ENCODE data around the gene ERCC6. TPM values are rescaled to one million over a fixed set of nuclear protein-coding genes. Genes with fewer than 3 reads are reported as not detected.

ERCC6 gene
- total RNA-seq, 2 experiments from 2014 or later: 14.2 to 22.1 TPM

DNA sequence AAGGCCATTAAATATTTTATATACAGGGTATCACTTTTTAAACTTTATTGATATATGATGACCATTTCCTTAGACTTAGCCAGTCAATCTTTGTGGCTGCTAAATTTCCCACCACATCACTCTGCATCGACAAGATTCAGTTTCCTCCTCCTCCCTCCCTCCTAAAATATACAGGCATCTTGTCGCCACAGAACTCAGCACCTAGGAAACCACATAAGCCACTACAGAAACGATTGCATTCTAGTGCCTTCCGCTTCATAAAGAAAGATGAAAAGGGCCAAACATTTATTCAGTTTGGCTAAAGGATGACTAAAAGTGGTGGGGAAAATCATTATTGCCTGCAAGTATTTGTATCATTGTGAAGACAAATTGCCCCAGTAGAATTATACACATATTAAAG lies 30.7 kb downstream of the ERCC6 start:
- Mint-ChIP-seq H3K27me3 (peaks cover 28% of the 10 kb centered on the region), H3K9me3 (no peaks in the 10 kb centered on the region), H3K36me3 (peaks cover 27% of the 10 kb centered on the region), H3K4me1 (peaks cover 27% of the 10 kb centered on the region), H3K27ac (no peak overlapping the region), H3K4me3 (no peak overlapping the region)
- peak; percentile 15 for DNase-seq

DNA sequence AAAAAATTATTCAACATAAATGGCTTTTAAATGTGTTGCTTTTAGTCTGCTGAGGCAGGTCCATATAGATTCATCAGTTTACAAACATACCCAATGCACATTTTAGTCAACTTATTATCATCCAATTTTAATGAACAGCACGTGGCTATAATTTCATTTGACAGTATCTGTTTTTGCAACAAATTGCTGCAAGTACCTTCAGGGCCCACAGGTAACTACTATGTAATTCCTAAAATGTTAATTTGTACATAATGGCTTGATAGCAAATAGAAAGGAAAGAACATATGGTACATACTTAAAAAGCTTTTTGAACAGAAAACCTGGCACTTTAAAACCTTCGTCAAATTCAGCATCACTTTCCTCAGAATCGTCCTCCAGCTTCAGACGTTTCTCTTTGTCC lies 33.3 kb downstream of the ERCC6 start:
- Mint-ChIP-seq H3K36me3 (peaks cover 23% of the 10 kb centered on the region), H3K9me3 (no peaks in the 10 kb centered on the region), H3K4me1 (peaks cover 27% of the 10 kb centered on the region), H3K27ac (no peak overlapping the region), H3K27me3 (peaks cover 21% of the 10 kb centered on the region), H3K4me3 (no peak overlapping the region)
- no peak for DNase-seq

- Mint-ChIP-seq H3K27ac (no peak overlapping the region), H3K36me3 (peaks cover 25% of the 10 kb centered on the region), H3K4me1 (peaks cover 27% of the 10 kb centered on the region), H3K27me3 (peaks cover 16% of the 10 kb centered on the region), H3K9me3 (no peaks in the 10 kb centered on the region), H3K4me3 (no peak overlapping the region)
- no peak for DNase-seq
Observed at GRCh38 chr10:49505076-49505475, 33.8 kb downstream of the ERCC6 start.

- no peak overlapping the region for H3K4me3 Mint-ChIP-seq
- H3K4me1 Mint-ChIP-seq: peaks cover 24% of the 10 kb centered on the region
- peaks cover 13% of the 10 kb centered on the region for H3K27me3 Mint-ChIP-seq
Observed at GRCh38 chr10:49504528-49504927, 34.4 kb downstream of the ERCC6 start.

GRCh38 chr10:49502358-49502757 lies 36.6 kb downstream of the ERCC6 start:
- no peak for DNase-seq
- peaks cover 6% of the 10 kb centered on the region for H3K4me1 Mint-ChIP-seq
- H3K27ac Mint-ChIP-seq: no peak overlapping the region
- H3K27me3 Mint-ChIP-seq: peaks cover 7% of the 10 kb centered on the region
- peaks cover 25% of the 10 kb centered on the region for H3K36me3 Mint-ChIP-seq
- H3K4me3 Mint-ChIP-seq: no peak overlapping the region
- H3K9me3 Mint-ChIP-seq: no peaks in the 10 kb centered on the region

More at GRCh38 chr10:49504528-49504927, 34.4 kb downstream of the ERCC6 start:
- no peaks in the 10 kb centered on the region for H3K9me3 Mint-ChIP-seq
- H3K36me3 Mint-ChIP-seq: peaks cover 25% of the 10 kb centered on the region
- H3K27ac Mint-ChIP-seq: no peak overlapping the region
- no peak for DNase-seq

- no peak overlapping the region for H3K27ac Mint-ChIP-seq
- no peak for DNase-seq
- no peak overlapping the region for H3K4me3 Mint-ChIP-seq
- H3K36me3 Mint-ChIP-seq: peaks cover 12% of the 10 kb centered on the region
- no peaks in the 10 kb centered on the region for H3K9me3 Mint-ChIP-seq
- no peaks in the 10 kb centered on the region for H3K27me3 Mint-ChIP-seq
- H3K4me1 Mint-ChIP-seq: no peaks in the 10 kb centered on the region
Observed at GRCh38 chr10:49500412-49500811, 38.5 kb downstream of the ERCC6 start.

DNA sequence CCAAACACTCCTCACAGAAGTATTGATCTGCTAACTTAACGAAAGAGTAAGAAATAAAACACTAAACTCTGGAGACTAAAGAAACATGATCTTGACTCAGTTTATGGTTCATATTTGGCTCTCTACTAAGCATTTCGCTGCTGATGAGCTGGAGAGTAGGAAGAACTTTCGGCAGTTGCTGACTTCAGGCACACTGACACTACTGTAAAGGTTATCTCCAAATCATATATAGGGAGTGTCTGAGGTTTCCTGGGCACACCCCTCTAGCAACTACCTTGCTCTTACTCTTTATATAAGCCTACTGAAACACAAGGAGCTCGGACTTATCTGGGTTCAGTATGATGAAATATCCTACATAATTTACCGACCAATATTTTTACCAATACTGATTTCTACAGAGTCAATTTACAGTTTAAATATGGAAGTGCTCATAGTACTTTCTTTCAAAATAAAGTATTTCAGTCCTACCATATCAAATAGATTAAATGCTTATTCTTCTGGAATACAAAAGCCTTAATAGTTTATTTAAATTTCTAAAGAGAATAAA lies 39.5 kb downstream of the ERCC6 start:
- no peak overlapping the region for H3K27ac Mint-ChIP-seq
- H3K27me3 Mint-ChIP-seq: no peaks in the 10 kb centered on the region
- no peaks in the 10 kb centered on the region for H3K9me3 Mint-ChIP-seq
- H3K4me1 Mint-ChIP-seq: no peaks in the 10 kb centered on the region
- no peak for DNase-seq
- H3K36me3 Mint-ChIP-seq: peaks cover 5% of the 10 kb centered on the region
- no peak overlapping the region for H3K4me3 Mint-ChIP-seq

DNA sequence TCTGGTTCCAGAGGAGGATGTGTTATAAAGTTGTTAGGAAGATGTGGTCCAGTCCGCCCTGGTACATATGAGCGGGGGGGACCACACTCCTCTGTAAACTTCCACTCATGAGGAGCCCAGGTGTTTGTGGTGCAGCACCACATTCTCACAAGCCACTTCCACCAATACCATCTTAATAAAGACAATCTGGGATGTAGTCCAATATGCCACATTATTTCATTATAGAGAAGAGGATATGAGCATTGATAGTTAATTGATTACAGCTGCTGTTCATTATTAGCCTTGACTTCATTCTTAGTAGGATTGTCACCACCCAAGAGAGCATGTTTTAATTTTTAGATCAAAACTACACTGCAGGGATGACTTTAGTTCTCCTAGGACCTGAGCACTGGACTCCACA lies 40.5 kb downstream of the ERCC6 start:
- H3K4me3 Mint-ChIP-seq: no peak overlapping the region
- H3K27me3 Mint-ChIP-seq: no peaks in the 10 kb centered on the region
- H3K9me3 Mint-ChIP-seq: no peaks in the 10 kb centered on the region
- H3K36me3 Mint-ChIP-seq: peaks cover 5% of the 10 kb centered on the region
- H3K27ac Mint-ChIP-seq: no peak overlapping the region
- DNase-seq: no peak
- no peaks in the 10 kb centered on the region for H3K4me1 Mint-ChIP-seq

- no peak overlapping the region for H3K4me3 Mint-ChIP-seq
- H3K36me3 Mint-ChIP-seq: peaks cover 5% of the 10 kb centered on the region
- no peaks in the 10 kb centered on the region for H3K9me3 Mint-ChIP-seq
- no peaks in the 10 kb centered on the region for H3K4me1 Mint-ChIP-seq
- H3K27ac Mint-ChIP-seq: no peak overlapping the region
- H3K27me3 Mint-ChIP-seq: no peaks in the 10 kb centered on the region
- DNase-seq: no peak
Observed at GRCh38 chr10:49497358-49497757, 41.6 kb downstream of the ERCC6 start.

- no peak for DNase-seq
- Mint-ChIP-seq H3K9me3 (no peaks in the 10 kb centered on the region), H3K4me1 (peaks cover 10% of the 10 kb centered on the region), H3K27me3 (no peaks in the 10 kb centered on the region), H3K36me3 (peaks cover 10% of the 10 kb centered on the region), H3K4me3 (no peak overlapping the region), H3K27ac (no peak overlapping the region)
Observed at GRCh38 chr10:49488056-49488717, 50.7 kb downstream of the ERCC6 start.

DNA sequence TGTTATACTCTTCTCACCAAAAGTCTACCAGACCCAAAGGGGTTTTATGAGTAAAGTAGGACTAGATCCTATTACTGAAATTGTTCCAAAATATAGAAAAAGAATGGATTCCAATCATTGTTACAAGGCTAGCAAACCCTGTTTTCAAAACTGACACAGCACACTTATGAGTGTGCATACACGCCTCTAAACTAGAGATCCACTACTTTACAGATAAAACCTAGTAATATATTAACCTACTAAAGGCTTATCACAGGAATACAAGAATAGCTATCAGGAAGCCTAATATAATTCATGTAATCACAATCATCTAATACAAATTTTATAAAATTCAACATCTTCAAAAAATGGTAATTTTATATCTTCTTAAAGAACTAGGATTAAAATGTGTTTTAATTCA lies 52.2 kb downstream of the ERCC6 start:
- Mint-ChIP-seq H3K4me1 (peaks cover 10% of the 10 kb centered on the region), H3K9me3 (no peaks in the 10 kb centered on the region), H3K4me3 (no peak overlapping the region), H3K36me3 (peaks cover 17% of the 10 kb centered on the region), H3K27ac (no peak overlapping the region), H3K27me3 (no peaks in the 10 kb centered on the region)
- DNase-seq: no peak

DNA sequence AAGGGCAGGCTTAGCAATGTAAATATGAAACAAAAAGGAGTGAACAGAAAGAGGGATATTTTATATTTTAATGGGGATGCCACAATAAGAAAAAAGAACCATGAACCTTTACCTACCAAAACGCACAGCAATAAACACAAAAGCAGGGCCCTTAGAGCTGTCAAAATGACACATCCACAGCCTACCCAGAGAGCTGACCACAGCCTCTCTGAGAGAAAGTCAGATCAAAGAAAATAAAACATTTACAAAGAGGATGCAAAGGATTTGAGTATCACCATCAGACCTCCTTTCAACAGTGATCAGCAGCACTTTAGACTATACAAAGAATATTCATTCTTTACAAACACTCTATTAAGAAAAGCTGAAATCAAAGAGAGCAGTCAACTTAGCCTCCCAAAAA lies 52.9 kb downstream of the ERCC6 start:
- Mint-ChIP-seq H3K27me3 (no peaks in the 10 kb centered on the region), H3K9me3 (no peaks in the 10 kb centered on the region), H3K27ac (no peak overlapping the region), H3K36me3 (peaks cover 19% of the 10 kb centered on the region), H3K4me1 (peaks cover 10% of the 10 kb centered on the region), H3K4me3 (no peak overlapping the region)
- no peak for DNase-seq

DNA sequence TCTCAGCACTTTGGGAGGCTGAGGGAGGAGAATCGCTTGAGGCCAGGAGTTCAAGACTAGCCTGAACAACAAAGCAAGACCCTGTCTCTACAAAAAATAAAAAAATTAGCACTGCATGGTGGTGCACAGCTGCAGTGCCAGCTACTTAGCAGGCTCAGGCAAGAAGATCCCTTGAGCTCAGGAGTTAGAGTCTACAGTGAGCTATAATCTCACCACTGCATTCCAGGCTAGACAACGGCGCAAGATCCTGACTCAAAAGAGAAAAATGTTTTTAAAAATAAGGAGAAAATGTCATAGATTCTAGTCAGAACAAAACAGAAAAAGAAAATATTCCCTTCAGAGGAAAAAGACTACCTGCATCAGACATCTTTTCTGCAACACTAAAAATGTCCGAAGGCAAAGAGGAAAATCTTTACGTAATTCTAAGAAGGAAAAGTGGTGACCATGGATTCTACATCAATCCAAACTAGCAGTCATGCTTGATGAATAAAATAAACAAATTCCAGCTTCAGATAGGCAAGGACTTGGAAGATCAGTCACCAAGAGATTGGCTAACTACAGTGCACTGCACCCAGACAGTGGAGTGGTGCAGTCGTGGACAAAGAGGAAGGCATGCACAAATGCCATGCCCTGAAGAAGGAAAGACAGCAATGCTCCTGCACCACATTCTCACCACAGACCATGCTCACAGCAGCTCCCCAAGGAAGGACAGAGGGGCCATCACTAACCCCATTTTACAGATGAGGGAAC lies 54.3 kb downstream of the ERCC6 start:
- H3K36me3 Mint-ChIP-seq: peaks cover 24% of the 10 kb centered on the region
- no peak overlapping the region for H3K27ac Mint-ChIP-seq
- H3K9me3 Mint-ChIP-seq: no peaks in the 10 kb centered on the region
- no peak overlapping the region for H3K4me3 Mint-ChIP-seq
- DNase-seq: no peak
- H3K27me3 Mint-ChIP-seq: no peaks in the 10 kb centered on the region
- peaks cover 10% of the 10 kb centered on the region for H3K4me1 Mint-ChIP-seq

- Mint-ChIP-seq H3K27me3 (no peaks in the 10 kb centered on the region), H3K9me3 (no peaks in the 10 kb centered on the region), H3K4me3 (no peak overlapping the region), H3K36me3 (peaks cover 39% of the 10 kb centered on the region), H3K27ac (no peak overlapping the region), H3K4me1 (no peaks in the 10 kb centered on the region)
- DNase-seq: no peak
Observed at GRCh38 chr10:49478819-49479218, 60.1 kb downstream of the ERCC6 start.

DNA sequence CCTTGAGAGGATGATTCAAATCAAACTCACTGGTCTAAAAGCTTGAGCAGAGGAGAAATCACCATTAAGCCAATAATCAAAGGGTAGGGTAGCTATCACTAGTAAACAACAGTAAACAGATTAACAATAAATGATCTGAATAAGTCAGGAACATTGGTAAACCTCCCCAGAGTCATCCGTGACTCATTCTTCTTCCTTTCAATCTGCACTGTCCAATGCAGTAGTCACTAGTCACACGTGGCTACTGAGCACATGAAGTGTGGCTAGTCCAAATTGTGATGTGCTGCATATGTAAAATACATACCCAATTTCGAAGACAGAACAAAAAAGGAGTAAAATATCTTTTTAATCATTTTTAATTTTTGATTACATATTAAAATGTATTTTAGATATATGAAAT lies 64.0 kb downstream of the ERCC6 start:
- H3K27me3 Mint-ChIP-seq: no peaks in the 10 kb centered on the region
- no peak for DNase-seq
- H3K4me1 Mint-ChIP-seq: no peaks in the 10 kb centered on the region
- H3K36me3 Mint-ChIP-seq: peaks cover 36% of the 10 kb centered on the region
- no peaks in the 10 kb centered on the region for H3K9me3 Mint-ChIP-seq
- H3K4me3 Mint-ChIP-seq: no peak overlapping the region
- no peak overlapping the region for H3K27ac Mint-ChIP-seq

GRCh38 chr10:49471532-49471931 lies 67.4 kb downstream of the ERCC6 start:
- Mint-ChIP-seq H3K27me3 (no peaks in the 10 kb centered on the region), H3K4me3 (no peak overlapping the region), H3K9me3 (no peaks in the 10 kb centered on the region), H3K36me3 (peaks cover 42% of the 10 kb centered on the region), H3K4me1 (no peaks in the 10 kb centered on the region), H3K27ac (no peak overlapping the region)
- DNase-seq: no peak
